HG03520 (cell line): Measurements from ENCODE around the gene LYST.
"Not testable (repeated sequence)": the region's sequence is repeated elsewhere in the genome, so short reads cannot be mapped to it uniquely, and the experiment has no call there.

ENCODE experiments used
- ATAC-seq: cut with Tn5 transposase; IDR thresholded peaks from one replicate; pipeline ENCODE4 v1.9.1; 2021; ENCODE audit warnings: mild to moderate bottlenecking, moderate library complexity; ENCODE audit not compliant: unreplicated experiment

LYST gene

GRCh38 chr1:235821361-235821981 lies 45.2 kb downstream of the LYST start:
- ATAC-seq: no peak

GRCh38 chr1:235820061-235820460 lies 46.6 kb downstream of the LYST start:
- ATAC-seq: no peak

- no peak for ATAC-seq
Measured at GRCh38 chr1:235818632-235819136, 48.0 kb downstream of the LYST start.

DNA sequence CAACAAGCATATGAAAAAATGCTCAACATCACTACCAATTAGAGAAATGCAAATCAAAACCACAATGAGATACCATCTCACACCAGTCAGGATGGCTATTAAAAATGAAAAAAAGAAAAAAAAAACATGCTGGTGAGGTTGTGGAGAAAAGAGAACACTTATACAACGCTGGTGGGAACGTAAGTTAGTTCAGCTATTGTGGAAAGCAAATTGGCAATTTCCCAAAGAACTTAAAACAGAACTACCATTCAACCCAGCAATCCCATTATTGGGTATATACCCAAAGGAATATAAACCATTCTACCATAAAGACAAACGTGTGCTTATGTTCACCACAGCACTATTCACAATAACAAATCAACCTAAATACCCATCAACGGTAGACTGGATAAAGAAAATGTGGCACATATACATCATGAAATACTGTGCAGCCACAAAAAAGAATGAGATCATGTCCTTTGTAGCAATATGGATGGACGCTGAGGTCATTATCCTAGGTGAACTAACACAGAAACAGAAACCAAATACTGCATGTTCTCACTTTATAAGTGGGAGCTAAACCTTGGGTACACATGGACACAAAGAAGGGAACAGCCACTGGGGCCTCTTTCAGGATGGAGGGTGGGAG lies 49.5 kb downstream of the LYST start:
- no peak for ATAC-seq

DNA sequence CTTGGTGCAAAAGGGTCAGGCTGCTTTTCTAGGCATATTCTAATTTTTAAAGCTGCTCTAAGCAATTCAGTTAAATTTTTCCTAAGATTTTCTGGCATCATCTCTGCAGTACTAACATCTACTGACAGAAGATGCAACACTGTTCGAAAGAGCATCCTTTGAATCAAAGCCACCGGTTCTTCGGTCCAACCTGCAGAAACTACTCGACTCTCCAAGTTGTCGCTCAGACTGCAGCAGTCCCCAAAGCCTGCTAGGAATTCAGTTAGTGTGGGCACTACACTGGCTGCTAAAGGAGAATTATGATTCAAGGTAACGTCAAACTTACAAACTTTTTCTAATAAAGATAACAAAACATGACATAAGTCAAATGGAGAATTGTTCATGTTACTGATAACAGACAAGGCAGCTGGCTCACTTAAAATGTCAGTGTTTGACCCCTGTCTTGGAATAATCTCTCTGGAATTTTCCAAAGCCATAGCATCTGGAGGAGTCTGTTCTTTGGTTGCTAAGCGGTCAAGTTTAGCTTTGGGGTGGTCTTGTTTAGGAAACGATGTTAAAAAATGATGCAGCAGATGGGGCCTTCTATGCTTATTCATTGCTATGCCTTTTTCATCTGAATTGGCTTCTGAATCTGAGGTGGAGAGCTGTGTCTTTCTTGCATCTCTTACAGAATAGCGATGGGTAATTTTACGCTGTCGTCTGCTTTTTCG lies 56.9 kb downstream of the LYST start:
- ATAC-seq: no peak

GRCh38 chr1:235808223-235808622 lies 58.5 kb downstream of the LYST start:
- no peak for ATAC-seq

DNA sequence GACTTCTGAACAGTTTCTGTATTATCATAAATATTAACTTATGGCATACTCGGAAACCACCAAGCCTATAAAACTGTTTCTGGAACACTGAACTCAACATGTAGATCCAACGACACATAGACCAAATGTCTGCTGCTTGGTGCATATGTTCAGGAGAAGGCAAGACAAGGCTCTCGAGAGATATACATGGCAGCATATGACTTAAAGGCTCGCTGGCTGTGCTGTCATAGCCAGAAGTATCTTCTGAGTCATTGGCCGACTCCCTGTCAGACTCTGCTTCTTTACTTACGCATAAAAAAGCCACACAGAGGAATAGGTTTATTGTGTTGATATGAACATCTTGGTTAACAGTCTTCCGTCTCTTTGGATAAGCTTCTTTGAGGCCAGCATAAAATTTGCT lies 60.6 kb downstream of the LYST start:
- ATAC-seq: no peak

DNA sequence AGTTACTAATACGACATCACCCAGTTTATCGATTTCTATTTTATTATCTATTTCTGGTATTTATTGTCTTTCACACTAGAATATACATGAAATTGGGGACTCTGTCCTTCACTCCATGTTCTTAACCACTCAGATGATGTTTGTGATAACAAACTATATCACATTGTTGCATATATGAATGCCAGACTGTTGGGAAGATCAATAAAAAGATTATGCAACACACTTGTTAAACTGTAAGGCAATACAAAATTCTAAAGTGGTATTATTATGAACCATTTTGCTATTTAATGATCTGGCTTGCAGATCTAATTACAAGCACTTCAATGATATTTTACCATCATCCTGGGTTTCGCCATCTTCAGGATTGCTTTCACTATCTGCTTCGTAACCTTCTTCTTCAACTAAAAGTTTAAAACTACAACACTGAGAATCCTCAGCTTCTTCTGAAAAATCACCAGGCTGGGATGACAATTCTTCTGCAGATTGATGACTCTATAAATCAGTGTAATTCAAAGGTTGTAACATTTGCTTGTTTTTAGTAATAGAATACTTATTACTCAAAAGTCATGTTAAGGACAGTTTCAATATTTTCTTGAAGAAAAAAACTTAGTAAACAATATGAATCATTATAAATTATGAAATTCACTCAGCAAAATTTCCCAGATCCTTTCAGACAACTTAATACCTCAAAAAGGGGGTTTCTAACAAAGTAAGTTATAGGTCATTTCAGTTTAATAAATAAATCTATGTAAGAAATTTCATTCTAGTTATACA lies 63.9 kb downstream of the LYST start:
- no peak for ATAC-seq

- ATAC-seq: no peak
Measured at GRCh38 chr1:235799264-235799663, 67.4 kb downstream of the LYST start.

DNA sequence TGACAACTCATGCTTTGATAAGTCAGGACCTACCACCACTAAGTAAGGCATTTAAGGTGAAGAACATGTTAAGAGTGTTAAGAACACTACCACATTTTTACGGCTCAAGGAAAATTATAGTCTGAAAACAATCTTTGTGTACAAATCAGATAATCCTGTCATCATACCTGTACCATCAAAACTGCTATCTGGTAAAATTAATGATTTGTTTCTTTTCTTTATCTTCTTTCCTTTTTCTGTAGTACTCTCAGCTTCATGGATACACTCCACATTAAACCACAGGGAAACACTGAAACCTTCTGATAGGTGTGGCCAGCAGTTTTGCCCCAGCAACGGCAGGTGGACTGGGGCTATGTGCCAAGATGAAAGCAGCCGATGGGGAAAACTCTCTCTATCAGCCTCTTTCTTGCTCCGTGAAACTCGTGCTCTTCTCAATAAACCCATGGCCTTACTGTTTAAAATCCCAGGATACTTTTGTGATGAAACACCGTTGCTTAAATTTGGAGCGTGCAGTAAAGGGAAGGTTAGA lies 75.1 kb downstream of the LYST start:
- ATAC-seq: no peak

- ATAC-seq: no peak
Measured at GRCh38 chr1:235790123-235790522, 76.6 kb downstream of the LYST start.

- ATAC-seq: not testable (repeated sequence)
Measured at GRCh38 chr1:235786227-235786898, 80.3 kb downstream of the LYST start.

GRCh38 chr1:235784950-235785349 lies 81.8 kb downstream of the LYST start:
- no peak for ATAC-seq

DNA sequence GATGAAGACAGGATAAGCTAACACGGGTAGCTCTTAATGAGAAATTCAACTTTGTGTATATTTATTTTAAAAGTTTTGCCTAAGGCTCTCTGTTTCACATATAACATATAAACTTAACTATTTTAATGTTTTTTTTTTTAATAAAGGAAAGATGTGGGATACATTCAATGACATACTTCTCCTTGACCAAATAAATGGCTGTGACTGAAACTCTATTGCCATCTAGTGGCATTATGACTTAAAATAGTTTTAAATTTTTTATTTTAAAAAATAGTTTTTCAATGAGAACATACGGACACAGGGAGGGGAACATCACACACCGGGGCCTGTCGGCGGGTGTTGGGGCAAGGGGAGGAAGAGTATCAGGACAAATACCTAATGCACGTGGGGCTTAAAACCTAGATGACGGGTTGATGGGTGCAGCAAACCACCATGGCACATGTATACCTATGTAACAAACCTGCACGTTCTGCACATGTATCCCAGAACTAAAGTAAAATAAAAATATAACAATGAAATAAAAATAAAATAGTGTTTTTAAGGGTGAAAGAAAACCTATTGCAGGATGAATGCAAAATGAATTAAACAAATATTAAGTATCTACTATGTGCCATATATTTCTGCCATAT lies 83.4 kb downstream of the LYST start:
- ATAC-seq: no peak

DNA sequence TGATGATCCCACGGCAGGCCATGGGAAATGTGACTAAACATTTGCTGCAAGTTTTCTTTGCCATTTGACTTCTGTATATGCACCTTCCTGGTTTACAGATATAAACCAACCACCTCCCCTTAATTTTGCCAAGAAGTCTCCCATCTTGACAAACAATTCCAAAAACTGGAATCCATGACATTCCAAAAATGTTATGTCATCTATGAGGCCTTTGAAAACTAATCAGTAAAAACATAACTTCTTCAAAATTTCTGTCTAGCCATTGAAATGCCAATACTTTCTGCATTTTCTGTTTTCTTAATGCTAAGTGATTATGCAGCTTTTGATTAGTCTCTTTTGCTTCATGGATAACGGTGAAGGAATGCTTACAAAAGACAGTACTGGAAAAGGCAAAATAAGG lies 84.1 kb downstream of the LYST start:
- ATAC-seq: no peak

DNA sequence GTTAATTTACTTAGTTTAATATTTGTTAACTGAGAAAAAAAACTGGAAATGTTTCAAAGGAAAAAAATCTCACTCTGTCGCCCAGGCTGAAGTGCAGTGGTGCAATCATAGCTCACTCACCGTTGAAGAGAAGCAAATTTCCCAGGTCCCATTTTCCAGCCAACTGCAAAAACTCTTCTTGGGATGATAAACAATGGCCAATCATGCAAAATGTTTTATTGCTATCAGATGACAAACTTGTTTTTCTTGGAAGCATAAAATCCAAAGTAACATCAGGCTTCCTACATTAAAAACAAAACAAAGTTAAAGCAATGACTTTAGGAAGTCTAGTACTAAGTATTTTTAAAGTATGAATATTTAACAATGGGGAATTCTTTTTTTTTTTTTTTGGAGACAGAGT lies 84.9 kb downstream of the LYST start:
- no peak for ATAC-seq

- no peak for ATAC-seq
Measured at GRCh38 chr1:235779770-235780169, 86.9 kb downstream of the LYST start.

DNA sequence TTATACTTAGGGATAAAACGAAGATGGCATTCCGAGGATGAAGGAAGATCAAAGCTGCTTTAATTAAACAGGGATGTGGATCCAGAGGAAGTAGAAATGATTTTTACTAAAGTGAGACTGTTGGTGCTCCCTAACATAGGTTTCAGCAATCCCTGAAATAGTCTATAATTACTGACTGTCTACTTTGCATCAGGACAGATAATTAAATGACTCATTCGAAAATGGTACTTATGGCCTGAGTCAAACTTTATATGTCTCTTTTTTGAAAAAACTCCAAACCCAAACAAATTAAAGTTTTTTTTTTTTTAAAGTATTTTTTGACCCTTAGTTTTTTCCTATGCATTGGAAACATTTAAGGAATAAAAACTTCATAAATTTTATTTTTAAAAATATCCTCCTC lies 90.3 kb downstream of the LYST start:
- ATAC-seq: no peak

DNA sequence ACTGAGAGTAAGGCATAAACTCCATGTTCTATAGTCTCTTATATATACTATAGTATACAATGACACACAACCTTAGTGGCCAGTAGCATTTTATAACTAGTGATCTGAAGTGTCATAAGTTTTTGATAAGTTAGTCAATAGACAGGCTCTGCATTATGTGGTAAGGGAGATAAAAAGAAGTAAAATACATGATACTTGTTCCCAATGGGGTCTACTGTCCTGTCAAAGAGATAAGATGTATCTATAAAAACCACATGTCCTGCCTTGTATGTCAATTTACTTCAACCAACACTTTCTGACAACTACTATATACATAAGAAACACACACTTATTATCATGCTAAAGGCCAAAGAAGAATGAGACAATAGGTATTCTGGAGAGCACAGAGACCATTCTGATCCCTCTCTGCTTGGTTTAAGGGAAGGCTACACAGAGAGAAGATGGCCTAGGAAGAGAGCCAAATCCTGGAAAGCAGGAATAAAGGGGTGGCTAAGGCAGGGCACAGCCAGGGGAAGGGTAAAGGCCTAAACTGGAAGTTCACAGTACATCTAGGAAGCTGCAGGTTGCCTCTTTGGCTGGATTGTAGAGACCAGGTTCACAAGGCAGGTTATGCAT lies 91.4 kb downstream of the LYST start:
- ATAC-seq: no peak

DNA sequence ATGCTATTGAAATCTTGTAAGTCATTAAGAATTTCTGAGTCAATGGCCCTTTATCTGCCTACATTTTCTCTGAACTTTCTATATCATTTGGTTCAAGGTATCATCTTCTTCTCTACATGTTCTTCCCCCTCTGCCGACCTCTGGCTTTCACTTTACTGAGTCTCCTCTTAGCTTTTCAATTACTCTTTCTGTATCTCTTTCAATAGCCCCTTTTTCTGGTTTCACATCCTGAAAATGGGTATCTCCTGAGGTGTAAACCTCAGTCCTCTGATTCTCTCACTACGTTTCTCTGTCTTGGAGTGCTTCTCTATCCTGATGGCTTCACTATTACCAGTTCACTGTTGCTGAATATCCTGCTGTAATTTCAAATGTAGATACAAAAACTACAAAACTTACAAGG lies 98.9 kb downstream of the LYST start:
- peak; percentile 91 for ATAC-seq
